ENCODE data around the gene CYTH3.

DNA sequence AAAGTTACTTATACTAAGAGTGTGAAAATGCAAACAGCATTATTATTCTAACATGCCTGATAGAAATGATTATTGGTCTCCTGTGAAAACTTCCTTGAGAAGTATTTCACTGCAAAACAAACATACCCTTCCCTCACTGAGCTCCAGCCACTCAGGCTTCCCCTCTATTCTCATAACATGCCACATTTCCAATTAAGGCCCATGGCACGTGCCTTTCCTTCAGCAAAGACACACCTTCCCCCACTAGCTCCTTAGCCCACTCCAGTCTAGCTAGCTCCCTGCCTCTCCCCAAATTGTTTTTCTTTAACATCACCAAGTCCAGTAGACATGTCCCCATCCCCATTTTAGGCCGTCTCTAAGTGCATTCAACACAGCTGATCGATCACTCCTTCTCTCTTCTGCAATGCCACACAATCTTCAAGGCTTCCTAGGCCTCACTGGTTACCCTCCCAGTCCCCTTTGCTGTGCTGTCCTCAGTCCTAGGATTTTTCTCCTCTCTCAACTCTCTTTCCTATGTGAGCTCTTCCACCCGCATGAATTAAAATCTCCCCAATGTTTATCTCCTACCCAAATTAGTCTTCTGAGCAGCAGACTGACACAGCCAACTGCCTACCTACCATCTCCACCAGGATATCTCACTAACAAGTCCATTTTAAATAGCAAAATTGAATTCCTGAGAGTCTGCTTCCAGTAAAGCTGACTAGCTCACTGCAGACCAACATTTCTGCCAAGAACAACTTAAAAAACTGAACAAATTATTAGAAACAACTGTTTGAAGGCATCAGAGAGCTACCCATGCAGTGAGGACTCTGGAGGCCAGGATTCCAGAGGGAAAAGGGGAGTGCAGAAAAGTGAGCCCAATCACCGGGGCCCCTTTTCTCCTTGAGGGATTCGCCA, 11.9 kb downstream of the CYTH3 start:
- TF ChIP-seq, protein P1, sequence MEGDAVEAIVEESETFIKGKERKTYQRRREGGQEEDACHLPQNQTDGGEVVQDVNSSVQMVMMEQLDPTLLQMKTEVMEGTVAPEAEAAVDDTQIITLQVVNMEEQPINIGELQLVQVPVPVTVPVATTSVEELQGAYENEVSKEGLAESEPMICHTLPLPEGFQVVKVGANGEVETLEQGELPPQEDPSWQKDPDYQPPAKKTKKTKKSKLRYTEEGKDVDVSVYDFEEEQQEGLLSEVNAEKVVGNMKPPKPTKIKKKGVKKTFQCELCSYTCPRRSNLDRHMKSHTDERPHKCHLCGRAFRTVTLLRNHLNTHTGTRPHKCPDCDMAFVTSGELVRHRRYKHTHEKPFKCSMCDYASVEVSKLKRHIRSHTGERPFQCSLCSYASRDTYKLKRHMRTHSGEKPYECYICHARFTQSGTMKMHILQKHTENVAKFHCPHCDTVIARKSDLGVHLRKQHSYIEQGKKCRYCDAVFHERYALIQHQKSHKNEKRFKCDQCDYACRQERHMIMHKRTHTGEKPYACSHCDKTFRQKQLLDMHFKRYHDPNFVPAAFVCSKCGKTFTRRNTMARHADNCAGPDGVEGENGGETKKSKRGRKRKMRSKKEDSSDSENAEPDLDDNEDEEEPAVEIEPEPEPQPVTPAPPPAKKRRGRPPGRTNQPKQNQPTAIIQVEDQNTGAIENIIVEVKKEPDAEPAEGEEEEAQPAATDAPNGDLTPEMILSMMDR (IDR thresholded peaks at IDR 0.05) = no peak
- TF ChIP-seq EP300 (IDR thresholded peaks at IDR 0.05) = no peak
- TF ChIP-seq POLR2A (IDR thresholded peaks at IDR 0.05) = no peak

Measured in ovary (tissue), 3 donors.